HG03575 (cell line): ENCODE data around the gene TBX20.

Source experiments
- ATAC-seq: cut with Tn5 transposase; IDR thresholded peaks from one replicate; pipeline ENCODE4 v1.9.1; 2021; ENCODE audit not compliant: unreplicated experiment, insufficient number of reproducible peaks, low FRiP score; ENCODE audit errors: extremely low read depth

Gene TBX20, protein sequence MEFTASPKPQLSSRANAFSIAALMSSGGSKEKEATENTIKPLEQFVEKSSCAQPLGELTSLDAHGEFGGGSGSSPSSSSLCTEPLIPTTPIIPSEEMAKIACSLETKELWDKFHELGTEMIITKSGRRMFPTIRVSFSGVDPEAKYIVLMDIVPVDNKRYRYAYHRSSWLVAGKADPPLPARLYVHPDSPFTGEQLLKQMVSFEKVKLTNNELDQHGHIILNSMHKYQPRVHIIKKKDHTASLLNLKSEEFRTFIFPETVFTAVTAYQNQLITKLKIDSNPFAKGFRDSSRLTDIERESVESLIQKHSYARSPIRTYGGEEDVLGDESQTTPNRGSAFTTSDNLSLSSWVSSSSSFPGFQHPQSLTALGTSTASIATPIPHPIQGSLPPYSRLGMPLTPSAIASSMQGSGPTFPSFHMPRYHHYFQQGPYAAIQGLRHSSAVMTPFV

DNA sequence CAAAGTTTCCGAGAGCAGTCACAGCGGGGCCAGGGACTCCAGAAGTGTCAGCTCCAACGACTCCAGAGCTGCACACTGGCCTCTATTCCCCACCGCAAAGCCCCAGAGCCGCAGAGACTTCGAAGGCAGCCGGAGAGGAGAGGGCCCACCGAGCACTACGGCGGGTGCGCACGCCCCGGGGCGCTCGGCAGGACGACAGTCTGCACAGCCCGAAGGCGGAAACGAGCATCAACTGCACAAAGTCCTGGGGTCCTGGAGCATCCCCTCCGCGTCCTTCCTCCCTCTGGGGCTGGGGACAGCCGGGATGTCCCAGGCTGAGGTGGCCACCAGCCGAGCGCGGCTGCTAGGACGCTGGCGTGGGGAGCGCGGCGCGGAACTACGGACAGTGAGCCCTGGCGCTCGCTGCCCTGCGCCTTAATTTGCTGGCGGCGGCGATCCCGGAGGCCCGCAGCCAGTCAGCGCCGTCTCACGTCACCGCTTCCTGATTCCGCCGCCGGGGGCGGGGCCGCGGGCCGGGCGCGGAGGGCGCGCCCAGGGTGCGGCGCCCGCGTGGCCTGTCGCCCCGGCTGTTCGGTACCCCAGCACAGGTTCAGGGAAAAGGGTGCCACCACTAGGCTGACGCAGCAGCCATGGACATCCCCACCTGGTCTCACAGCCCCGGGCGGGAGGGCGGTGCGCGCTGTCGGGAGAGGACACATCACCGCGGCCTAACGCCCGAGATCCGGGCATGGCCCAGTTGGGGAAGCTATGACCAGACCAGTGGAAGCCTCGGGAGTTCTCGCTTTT lies at the start of gene TBX20:
TBX20 (minus strand) TSS at position 391 of the 786 bp plus-strand sequence. CDS start 480 bp downstream, outside the sequence.
- no peak for ATAC-seq

DNA sequence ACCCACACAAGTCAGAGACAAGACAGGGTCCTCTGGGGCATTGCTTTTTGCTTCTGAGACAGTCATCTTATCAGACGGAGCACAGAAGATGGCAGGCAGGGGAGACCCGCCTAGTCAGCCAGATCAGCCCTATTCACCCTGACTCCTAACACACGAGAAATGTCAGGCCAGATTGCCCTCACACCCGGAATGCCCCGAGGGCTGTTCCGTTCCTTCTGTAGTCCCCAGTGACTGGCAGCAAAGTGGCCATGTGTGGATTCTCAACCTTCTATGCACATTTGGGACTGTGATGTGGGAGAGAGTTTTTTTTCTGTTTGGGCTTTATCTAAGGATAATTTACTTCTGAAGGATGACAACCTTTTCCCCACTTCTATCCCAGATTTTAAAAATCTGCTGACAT lies 35.5 kb upstream of the TBX20 start:
- ATAC-seq, result no peak

DNA sequence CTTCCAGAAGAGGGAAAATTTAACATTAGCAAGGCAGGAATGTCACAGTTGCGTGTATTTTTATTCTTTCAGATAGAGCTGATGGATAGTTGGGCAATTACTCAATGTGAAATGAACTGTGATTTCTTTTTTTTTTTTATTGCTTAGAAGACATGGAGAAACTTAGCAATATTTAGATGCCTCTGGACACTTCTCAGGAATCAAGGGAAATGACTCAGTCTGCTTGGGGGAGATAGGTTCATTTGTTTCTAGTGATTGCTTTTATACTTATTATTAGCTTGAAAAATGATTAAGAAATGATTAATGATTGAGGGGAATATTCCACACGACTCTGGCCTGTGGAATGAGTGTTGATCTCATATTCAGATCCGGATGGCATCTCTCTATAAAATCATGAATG lies 33.1 kb upstream of the TBX20 start:
- no peak for ATAC-seq

DNA sequence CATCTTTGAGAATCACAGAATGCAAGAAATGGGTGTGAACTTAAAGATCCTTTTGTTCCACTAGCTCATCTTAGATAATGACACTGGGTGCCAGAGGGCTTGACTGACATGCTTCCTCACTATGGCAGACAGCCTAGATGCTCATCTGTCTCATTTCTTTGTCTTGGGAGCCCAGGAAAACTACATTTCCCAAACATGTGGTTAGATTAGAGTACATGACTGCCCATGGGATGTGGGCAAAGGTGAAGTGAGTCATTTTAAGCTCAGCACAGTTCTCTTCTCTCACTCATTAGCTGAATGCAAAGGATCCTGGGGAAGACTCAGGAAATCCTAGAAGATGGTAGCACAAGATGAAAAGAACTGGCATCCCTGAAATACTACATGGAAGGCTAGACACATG lies 32.5 kb upstream of the TBX20 start:
- no peak for ATAC-seq

DNA sequence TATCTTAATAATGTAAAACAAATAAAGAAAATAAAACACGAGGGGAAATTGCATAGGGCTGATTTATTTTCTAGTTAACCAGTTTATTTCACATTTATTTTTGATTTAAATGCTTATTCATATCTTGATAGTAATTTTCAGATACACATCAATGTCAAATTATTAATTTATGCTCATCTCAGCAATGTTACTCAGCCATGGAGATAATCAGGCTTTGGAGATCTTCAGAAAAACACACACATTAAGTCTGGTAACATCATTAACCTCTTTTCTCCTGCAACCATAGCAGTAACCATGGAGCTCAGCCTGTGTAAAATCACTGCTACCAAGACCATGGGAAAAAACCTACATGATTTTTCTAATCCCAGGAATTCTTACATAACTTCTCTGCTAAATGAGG lies 31.9 kb upstream of the TBX20 start:
- no peak for ATAC-seq

DNA sequence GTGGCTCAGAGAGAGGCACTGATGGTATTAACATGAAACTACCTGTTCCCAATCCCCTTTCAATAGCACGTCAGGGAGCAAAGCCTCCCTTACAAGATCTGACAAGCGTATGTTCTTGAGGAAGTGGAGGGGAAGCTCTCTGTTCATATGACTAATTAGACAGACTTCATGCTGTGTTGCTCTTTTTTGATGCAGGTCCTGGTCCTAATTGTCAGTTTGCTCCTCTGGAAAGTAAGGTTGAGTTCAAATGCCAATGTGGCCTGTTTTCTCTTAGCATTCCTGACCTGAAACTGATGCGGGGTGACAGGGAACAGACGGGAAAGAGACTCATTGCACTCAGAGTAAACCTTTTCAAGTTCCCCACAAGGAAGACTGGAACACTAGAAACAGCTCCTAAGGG lies 27.0 kb upstream of the TBX20 start:
- no peak for ATAC-seq

DNA sequence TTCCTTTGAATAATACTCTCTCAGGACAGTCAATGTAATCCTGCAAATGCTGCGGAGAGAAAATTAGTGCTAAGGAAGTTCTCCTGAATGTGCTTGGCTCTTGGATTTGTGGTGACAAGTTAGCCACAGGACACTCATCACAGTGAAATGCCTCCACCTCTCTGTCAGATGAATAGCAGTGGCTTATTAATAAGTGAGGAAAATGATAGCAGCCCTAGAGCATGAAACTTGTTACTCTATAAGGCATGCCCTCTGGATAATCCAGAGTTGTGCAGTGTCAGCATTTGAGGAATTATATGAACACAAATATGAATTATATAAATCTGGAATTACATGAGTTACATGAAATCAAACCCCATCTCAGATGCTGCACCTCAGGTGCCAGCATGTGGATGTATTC lies 23.5 kb upstream of the TBX20 start:
- no peak for ATAC-seq

DNA sequence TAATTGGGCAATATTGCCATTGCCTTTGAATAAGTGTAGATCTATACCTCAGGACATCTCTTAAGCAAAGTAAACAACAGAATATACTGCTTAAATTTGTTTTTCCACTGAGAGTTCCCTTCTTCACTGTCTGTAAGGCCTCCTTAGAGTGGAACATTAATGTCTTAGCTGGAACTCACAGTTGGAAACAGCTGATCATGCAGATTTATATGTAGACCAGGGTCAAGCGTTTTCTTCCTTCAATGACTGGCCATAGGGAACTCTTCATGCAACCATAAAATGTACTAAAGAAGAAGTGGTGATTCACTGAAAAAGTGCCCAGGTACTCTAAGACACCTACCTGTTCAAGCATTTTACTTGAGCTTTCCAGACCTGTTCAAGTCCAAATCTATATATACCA lies 18.3 kb upstream of the TBX20 start:
- no peak for ATAC-seq

DNA sequence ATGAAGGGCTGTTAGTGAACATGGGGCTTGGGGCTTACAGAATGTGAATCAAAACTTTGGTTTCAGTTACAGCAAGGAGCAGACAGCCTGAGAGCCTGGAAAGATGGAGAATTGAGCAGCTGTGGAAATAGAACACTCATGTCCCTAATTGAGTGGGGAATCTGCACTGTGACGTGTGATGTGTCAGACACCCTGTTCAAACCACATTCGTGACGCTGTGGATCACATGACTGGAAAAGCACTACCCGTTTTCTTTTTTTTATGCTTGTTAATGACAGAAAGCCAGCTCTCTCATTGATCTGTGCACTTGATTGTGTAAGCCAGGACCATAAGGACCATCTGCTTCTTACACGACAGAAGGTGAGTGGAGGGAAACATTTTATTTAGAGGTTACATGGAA lies 15.1 kb upstream of the TBX20 start:
- no peak for ATAC-seq

DNA sequence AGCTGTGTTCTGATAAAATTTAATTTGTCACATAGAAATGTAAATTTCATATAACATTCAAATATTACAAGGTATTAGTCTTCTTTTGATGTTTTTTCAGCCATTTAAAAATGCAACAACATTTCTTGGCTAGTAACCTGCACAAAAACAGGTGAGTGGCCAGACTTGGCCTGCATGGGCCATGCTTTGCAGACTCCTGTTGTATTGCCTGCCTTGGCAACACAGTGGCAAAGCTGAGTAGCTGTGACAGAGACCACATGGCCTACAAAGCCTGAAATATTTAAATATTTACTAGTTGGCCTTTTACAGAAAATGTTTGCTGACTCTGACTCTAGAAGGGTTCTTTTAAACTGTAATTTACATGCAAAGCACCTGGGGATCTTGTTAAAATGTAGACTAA lies 13.5 kb upstream of the TBX20 start:
- ATAC-seq, result no peak

DNA sequence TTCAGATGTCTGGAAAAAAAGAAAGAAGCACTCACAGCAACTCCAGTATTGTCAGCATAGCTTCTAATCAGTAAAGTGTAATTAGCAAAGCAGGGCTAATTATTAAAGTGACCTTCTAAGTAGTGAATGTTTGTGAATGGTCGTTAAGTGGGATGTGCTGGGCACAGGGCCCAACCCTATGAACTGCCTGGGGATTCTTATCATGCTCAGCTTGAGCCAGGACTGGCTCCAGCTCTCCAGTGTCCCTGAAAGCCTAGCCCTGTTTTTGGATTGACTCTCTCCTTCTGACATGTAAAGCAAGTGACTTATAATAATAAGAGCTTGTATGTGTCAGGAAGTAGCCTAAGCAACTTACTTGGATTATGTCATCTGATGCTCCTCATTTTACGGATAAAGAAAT lies 9.5 kb upstream of the TBX20 start:
- no peak for ATAC-seq

DNA sequence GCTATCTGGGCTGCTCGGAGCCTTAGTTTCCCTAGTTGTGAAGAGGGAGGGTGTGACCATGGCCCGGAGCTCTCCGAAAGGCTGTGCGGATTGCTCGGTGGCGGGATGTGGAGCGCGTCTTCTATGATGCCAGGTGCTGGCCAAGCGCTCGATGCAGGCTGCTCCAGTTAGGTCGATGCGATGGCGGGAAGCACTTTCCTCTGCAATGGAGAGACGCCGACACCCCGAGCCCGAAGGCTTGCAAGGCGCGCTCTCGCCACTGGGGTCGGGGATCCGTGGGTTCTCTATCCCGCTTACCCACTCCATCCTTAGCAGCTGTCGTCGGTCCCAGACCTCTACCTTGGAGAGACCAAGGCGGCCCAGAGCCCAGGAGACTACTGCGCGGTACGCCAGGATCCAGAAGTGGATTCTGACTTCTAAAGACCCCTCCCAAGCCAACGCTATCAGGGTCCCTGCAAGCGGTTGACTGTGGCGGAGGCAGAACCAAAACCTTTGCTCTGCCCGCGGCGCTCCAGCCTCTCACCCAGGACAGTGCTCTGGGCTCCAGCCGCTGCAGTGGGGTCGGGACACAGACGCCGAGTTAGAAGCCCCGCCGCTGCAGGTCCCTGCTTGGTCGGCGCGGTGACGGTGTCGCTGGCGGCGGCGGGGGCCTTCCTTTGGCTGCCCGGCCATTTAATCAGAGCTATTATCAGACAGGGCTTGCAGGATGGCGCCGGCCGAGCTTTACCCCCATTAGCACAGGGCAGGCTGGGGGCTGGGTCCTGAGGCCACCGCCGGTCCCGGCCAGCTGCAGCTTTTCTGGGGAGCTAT lies 7.8 kb upstream of the TBX20 start:
- ATAC-seq, result no peak

DNA sequence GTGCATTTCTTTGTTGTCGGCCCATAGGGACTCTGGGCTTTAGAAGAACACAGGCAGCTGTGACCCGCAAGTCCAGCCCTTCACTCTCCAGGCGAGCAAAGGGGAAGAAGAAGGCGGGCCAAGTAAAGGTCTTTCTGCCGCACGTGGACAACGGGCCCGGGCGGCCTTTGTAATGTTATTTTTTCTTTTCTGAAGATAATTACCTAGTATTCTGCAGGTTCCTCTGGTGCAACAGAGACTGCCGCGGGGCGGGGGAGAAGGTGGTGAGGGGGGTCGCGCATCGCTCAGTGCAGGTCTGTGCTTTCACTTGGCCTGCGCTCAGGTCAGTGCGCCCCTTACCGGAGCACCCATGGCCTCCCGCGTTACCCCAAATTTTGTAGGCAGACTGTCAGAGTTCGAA lies 7.1 kb upstream of the TBX20 start:
- no peak for ATAC-seq

DNA sequence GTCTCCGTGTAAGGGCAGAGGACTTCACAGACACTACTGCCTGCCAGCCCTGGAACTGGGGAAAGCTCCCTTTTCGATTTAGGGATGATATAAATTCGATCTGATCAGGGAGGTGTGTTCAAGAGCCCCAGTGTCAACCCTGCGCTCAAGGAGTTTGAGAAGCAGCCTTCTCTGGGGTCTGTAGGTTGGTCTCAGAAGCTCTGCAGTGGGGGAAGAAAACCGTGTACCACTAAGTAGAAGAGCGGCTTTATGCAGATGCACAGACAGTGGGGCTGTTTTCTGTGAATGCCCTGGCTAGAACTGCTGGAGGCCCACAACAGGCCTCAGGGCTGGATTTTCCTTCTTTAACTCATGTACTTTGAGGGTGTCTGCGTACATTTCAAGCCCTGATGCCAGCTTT lies 6.3 kb upstream of the TBX20 start:
- no peak for ATAC-seq

DNA sequence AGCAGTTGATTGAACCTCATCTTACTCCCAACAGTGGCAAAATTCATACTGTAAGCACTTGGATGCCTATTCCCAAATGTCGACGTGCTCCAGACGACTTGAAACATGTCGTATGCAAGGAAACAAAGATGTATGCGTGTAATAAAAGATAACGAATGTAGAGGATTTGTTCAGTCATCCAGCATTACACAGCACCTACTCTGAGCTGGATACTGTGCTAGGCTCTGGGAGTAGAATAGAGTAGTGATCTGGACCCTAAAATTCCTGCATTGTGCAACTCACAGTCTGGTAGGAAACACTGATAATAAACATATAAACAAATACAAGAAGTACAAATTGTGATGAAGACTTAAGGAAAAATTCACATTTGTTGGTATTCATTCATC lies 5.6 kb upstream of the TBX20 start:
- no peak for ATAC-seq

DNA sequence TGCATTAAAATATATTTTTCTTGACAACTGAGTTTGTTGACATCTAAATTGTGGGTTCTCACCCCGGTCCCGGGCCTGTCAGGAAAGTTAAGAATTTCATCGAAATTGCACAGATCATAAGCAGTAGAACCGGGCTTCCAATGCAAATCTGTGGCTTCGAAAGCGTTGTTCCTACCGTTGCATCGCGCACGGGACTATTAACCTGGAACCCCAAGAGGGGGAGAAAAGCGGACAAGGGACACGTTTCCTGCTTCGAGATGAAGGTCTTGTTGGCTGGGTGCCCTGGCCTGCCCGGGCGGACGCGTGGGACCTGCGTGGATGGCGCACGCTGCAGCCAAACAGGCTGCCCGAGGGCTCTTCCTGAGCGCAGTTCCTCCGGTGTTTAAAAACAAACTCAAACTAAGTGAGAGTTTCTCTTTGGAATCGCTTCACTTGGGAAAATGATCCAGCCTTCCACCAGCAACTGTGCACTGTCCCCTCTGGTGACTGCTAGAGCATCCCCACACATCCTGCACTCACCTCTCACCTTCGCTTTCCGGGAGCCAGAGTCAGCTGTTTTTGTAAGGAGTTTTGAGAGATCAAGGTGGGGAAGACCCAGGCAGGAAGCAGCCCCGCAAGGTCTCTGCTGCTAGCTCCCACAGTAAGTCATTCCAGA lies 5.1 kb upstream of the TBX20 start:
- ATAC-seq, result no peak

DNA sequence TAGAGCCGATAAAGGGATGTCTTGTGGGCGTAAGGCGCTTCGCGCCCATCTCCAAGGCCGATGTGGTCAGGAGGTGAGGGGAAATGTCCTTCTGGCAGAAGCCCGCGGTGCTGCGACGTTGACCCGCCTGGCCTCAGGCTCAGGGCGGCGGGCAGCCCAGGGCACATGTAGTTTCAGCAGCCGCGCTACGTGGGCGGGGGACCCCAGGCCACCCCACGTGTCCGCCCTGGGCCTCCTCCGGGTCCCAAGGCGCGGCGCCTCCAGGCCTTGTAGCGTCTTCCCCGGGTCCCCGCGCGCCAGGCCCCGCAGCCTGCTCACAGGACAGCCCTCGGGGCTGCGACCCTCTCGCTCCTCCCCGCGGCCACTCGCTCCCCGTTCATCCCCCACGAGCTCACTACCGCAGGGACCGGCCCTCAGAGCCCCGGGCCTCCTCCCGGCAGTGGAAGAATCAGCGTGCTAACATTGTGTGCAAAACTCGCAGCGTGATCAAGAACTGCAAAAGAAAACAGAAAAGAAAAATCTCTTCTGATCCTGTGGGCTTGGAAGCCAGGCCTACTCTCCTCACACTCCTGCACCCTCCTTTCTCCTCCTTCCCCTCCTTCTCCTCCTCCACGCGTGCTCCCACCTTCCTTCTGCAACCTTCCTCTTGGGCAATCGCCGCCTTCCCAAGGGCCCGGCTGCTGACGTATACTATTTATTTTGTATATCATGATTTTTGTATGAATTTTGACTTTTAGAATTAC lies 4.4 kb upstream of the TBX20 start:
- no peak for ATAC-seq

DNA sequence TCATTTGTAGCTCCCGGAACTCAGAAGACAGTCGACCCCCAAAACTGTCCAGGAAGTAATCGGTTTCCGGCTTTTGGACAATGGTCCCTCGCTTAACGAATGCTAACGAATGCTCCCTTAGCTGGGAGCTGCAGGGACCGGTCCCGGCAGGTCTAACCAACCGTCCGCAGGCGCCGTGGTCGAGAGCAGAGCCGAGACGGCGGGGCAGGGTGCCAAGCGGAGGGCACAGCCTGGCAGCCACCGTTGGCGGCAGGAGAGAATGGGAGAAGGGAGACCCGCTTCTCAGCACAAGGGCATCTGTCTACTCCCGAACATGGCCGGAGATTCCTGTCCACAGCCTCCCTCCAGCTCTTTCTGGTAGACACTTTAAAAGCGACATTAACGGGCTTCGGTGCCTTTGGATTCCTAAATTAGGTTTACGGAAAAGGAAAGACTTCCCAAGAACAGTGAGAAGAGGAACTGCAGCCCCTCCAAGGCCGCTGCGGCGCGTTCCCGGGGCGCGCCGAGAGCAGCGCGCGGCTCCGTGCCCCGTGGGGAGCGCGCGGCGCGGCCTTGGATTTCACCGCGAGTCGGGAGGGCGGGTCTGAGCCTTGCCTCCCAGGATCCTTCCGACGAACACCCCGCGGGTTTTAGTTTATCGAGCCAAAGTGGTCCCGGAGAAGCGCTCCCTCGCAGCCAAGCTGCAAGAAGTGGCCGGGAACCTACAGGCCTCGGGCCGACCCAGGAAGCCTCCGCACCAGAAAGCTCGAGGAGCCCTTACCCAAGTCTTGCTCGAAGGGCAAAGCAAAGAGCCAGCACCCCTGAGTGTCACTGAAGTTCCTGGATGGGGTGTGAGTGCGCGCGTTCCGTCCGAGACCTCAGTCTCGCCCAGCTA lies 3.6 kb upstream of the TBX20 start:
- no peak for ATAC-seq
